Breast epithelium (tissue), 4 donors: ENCODE results near the gene KRTAP4-1. TPM values are rescaled to one million over a fixed set of nuclear protein-coding genes. Genes with fewer than 3 reads are reported as not detected.

ENCODE experiments used
- DNase-seq, 2 donors: peaks; one replicate each; pipeline ENCODE4 v3.0.0-alpha.2; 2019; ENCODE audit warnings: low spot score in 2 of 2
- H3K27ac ChIP-seq, 2 donors: fragments of 200-600 bp; sonication (generic) in 1 of 2; one replicate each; pipeline ENCODE4 v1.5.1; 2016 to 2019; ENCODE audit warnings: mild to moderate bottlenecking in 1 of 2
- H3K27me3 ChIP-seq, 2 donors: fragments of 200-600 bp; sonication (generic) in 1 of 2; one replicate each; pipeline versions ENCODE4 v1.5.1 to v1.6.0; 2017 to 2019; ENCODE audit warnings: control low read depth in 1 of 2, mild to moderate bottlenecking in 1 of 2
- H3K36me3 ChIP-seq: fragments of 200-600 bp; one replicate; pipeline ENCODE4 v1.5.1; 2019
- H3K4me1 ChIP-seq, 2 donors: fragments of 200-600 bp; sonication (generic); one replicate each; pipeline ENCODE4 v1.5.1; 2016 to 2019; ENCODE audit warnings: control low read depth in 1 of 2
- H3K4me3 ChIP-seq, 3 donors: fragments of 200-600 bp; sonication (generic); 1 replicate in 2 of 3; 2 replicates in 1 of 3; pipeline ENCODE4 v1.5.1; 2016 to 2019; ENCODE audit warnings: mild to moderate bottlenecking in 3 of 3, moderate library complexity in 2 of 3
- H3K9me3 ChIP-seq, 2 donors: fragments of 200-600 bp; sonication (generic) in 1 of 2; one replicate each; pipeline ENCODE4 v1.5.1; 2016 to 2019; ENCODE audit warnings: control low read depth in 1 of 2
- POLR2A ChIP-seq: fragments of 450-650 bp; IDR thresholded peaks from one replicate; pipeline ENCODE4 v1.6.1; 2016; ENCODE audit warnings: antibody characterized with exemption, mild to moderate bottlenecking, moderate library complexity
- POLR2AphosphoS5 ChIP-seq, 3 donors: sonication (generic); formaldehyde crosslinking; IDR thresholded peaks; one replicate each; pipeline ENCODE4 v1.6.1; 2017; ENCODE audit warnings: antibody characterized with exemption in 3 of 3
- intact Hi-C: fragments of 100-400 bp; cut with DNase I; formaldehyde crosslinking; loops from one replicate; pipeline ENCODE4 v1.15.1; 2023; ENCODE audit warnings: low total_unique reads
- total RNA-seq, 3 donors: library from RNA; depleted of rRNA; stranded (reverse); fragments of >200 nt; gene quantifications; one replicate each; pipeline ENCODE4 v1.1.0, GENCODE V29; 2016
- TF ChIP-seq, protein P1 (sequence below), 3 donors: fragments of 450-650 bp; IDR thresholded peaks; one replicate each; pipeline ENCODE4 v1.5.1; 2016 to 2017; ENCODE audit warnings: antibody characterized with exemption in 3 of 3, mild to moderate bottlenecking in 3 of 3, moderate library complexity in 3 of 3

Gene KRTAP4-1
- total RNA-seq, 3 donors from 2014 or later, result not detected

GRCh38 chr17:41223821-41224220 is 39.1 kb upstream of the KRTAP4-1 start:
- H3K4me1 ChIP-seq, result no peaks in the 10 kb centered on the region
- H3K36me3 ChIP-seq, result no peaks in the 10 kb centered on the region
- H3K27me3 ChIP-seq, result no peaks in the 10 kb centered on the region
- no peak for DNase-seq
- no peak overlapping the region for H3K27ac ChIP-seq
- H3K9me3 ChIP-seq, result no peaks in the 10 kb centered on the region
- no peak overlapping the region for H3K4me3 ChIP-seq
- intact Hi-C loops, result no loop called here
- TF ChIP-seq, protein P1, sequence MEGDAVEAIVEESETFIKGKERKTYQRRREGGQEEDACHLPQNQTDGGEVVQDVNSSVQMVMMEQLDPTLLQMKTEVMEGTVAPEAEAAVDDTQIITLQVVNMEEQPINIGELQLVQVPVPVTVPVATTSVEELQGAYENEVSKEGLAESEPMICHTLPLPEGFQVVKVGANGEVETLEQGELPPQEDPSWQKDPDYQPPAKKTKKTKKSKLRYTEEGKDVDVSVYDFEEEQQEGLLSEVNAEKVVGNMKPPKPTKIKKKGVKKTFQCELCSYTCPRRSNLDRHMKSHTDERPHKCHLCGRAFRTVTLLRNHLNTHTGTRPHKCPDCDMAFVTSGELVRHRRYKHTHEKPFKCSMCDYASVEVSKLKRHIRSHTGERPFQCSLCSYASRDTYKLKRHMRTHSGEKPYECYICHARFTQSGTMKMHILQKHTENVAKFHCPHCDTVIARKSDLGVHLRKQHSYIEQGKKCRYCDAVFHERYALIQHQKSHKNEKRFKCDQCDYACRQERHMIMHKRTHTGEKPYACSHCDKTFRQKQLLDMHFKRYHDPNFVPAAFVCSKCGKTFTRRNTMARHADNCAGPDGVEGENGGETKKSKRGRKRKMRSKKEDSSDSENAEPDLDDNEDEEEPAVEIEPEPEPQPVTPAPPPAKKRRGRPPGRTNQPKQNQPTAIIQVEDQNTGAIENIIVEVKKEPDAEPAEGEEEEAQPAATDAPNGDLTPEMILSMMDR (IDR thresholded peaks at IDR 0.05), result no peak

- Histone ChIP-seq H3K27me3 (no peaks in the 10 kb centered on the region), H3K27ac (no peak overlapping the region), H3K36me3 (no peaks in the 10 kb centered on the region), H3K9me3 (no peaks in the 10 kb centered on the region), H3K4me1 (no peaks in the 10 kb centered on the region), H3K4me3 (no peak overlapping the region)
- no peak for DNase-seq
- TF ChIP-seq POLR2A (no peak), POLR2AphosphoS5 (IDR thresholded peaks at IDR 0.05) (no peak)
- intact Hi-C loops, result no loop called here
These were observed 31.0 kb upstream of the KRTAP4-1 start for GRCh38 chr17:41215681-41216080.

DNA sequence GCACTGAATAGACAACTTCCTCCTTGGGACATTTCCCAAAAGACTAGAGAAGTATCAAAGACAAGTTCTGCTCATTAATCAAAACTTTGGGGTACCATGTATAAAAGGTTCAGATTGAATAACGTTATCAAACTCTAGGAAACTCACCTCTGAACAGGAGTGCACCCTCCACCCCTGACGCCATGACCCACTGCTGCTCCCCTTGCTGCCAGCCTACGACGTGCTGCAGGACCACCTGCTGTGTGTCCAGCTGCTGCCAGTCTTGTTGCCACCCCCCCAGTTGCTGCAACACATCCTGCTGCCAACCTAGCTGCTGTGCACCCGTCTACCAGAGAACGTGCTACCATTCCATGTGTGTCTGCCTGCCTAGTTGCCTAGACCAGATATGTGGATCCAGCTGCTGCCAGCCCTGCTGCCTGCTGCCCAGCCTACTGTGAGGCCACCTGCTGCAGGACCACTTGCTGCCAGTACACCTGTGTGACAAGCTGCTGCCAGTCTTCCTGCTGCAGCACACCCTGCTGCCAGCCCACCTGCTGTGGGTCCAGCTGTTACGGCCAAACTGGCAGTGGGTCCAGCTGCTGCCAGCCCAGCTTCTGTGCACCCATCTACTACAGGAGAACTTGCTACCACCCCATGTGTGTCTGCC is 27.9 kb upstream of the KRTAP4-1 start:
- TF ChIP-seq, protein P1 (IDR thresholded peaks at IDR 0.05), result no peak
- no peak for TF ChIP-seq POLR2A
- no peak for TF ChIP-seq POLR2AphosphoS5 (IDR thresholded peaks at IDR 0.05)
- no peak overlapping the region for H3K27ac ChIP-seq
- no peak overlapping the region for H3K4me3 ChIP-seq
- H3K4me1 ChIP-seq, result no peaks in the 10 kb centered on the region
- no peak for DNase-seq
- no peaks in the 10 kb centered on the region for H3K27me3 ChIP-seq
- H3K9me3 ChIP-seq, result no peaks in the 10 kb centered on the region
- intact Hi-C loops, result no loop called here
- H3K36me3 ChIP-seq, result no peaks in the 10 kb centered on the region

GRCh38 chr17:41211845-41212466 is 27.2 kb upstream of the KRTAP4-1 start:
- no peaks in the 10 kb centered on the region for H3K36me3 ChIP-seq
- no peak for DNase-seq

DNA sequence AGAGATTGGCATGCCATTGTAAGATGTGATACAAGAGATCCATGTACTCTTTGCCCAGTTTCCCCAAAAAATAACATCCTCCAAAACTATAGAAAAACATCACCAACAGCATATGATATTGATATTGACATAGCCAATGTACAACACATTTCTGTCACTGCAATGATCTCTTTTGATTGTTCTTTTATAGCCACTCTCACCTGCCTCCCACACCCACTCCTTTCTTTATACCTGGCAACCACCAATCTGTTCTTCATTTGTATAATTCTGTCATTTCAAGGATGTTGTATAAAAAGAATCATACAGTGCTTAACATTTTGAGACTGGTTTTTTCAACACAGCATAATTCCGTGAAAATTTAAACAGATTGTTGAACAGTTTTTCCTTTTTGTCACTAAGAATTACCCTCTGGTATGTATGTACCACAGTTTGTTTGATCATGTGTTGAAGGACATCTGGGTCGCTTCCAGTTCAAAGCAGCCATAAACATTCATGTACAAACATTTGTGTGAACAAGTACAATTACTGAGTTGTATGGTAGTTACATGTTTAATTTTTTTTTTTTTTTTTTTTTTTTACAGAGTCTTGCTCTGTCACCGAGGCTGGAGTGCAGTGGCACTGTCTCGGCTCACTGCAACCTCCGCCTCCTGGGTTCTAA is 14.8 kb upstream of the KRTAP4-1 start:
- Histone ChIP-seq H3K27ac (no peak overlapping the region), H3K4me1 (no peaks in the 10 kb centered on the region), H3K27me3 (no peaks in the 10 kb centered on the region), H3K36me3 (no peaks in the 10 kb centered on the region), H3K9me3 (no peaks in the 10 kb centered on the region), H3K4me3 (no peak overlapping the region)
- TF ChIP-seq POLR2A, result no peak
- no peak for TF ChIP-seq POLR2AphosphoS5 (IDR thresholded peaks at IDR 0.05)
- TF ChIP-seq, protein P1 (IDR thresholded peaks at IDR 0.05), result no peak
- no peak for DNase-seq
- intact Hi-C loops, result no loop called here

More at GRCh38 chr17:41211845-41212466, 27.2 kb upstream of the KRTAP4-1 start:
- Histone ChIP-seq H3K9me3 (no peaks in the 10 kb centered on the region), H3K27me3 (no peaks in the 10 kb centered on the region), H3K27ac (no peak overlapping the region), H3K4me3 (no peak overlapping the region), H3K4me1 (no peaks in the 10 kb centered on the region)
- intact Hi-C loops, result no loop called here
- TF ChIP-seq, protein P1 (IDR thresholded peaks at IDR 0.05), result no peak
- TF ChIP-seq POLR2A (no peak), POLR2AphosphoS5 (IDR thresholded peaks at IDR 0.05) (no peak)
